GM21526 (cell line): ENCODE measurements around the gene LSM7.
"Not testable (repeated sequence)": the region's sequence is repeated elsewhere in the genome, so short reads cannot be mapped to it uniquely, and the experiment has no call there.

Source experiments
- ATAC-seq: cut with Tn5 transposase; IDR thresholded peaks from one replicate; pipeline ENCODE4 v1.9.1; 2021; ENCODE audit warnings: moderate library complexity; ENCODE audit not compliant: unreplicated experiment, low FRiP score

The LSM7 gene

DNA sequence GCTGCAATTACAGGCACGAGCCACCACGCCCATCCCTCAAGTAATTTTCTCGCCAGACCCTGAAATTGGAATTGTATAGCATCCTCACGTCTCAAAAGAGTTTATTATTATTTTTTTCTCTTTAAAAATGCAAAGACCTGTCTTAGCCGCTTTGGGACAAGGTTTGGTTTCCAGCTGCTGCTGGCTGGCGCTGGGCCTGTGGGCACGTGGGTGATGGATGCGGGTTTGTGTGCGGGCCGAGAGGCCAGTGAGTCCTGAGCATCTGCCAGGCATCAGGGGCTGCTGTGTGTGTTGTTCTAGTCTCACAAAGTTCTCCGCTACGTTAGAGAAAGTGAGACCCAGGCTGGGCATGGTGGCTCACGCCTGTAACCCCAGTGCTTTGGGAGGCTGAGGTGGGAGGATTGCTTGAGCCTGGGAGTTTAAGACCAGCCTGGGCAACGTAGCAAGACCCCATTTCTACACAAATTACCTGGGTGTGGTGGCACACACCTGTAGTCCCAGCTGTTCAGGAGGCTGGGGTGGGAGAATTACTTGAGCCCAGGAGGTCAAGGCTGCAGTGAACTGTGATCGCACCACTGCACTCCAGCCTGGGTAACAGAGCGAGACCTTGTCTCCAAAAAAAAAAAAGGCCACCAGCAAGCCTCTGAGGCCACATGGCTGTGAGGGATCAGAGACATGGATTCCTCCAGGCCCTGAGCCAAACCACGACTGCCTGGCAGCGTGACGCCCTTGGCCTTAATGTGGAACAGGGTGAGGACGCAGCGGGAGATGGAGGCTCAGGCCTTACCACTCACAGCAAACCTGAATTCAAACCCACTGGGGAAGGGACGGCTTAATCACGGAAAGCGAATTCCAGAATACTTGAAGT is 27.0 kb upstream of the LSM7 start:
- no peak for ATAC-seq

DNA sequence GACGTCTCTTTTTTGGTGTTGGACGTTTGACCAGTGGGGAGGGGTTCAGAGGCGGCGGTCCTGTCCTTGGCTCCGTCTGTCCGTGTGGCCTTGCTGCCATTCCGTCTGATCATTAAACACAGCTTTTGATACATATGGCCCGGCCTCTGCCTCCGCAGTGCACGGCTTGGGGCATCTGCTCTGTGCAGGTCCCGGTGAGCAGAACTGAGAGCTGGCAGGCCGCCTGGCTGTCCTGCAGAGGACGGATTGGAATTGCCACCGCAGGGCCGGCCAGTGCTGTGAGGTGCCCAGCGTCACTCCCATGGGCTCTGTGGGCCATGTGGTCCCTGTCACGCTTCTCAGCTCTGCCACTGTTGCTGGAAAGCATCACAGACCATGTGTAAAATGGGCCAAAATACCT is 26.3 kb upstream of the LSM7 start:
- ATAC-seq: no peak

DNA sequence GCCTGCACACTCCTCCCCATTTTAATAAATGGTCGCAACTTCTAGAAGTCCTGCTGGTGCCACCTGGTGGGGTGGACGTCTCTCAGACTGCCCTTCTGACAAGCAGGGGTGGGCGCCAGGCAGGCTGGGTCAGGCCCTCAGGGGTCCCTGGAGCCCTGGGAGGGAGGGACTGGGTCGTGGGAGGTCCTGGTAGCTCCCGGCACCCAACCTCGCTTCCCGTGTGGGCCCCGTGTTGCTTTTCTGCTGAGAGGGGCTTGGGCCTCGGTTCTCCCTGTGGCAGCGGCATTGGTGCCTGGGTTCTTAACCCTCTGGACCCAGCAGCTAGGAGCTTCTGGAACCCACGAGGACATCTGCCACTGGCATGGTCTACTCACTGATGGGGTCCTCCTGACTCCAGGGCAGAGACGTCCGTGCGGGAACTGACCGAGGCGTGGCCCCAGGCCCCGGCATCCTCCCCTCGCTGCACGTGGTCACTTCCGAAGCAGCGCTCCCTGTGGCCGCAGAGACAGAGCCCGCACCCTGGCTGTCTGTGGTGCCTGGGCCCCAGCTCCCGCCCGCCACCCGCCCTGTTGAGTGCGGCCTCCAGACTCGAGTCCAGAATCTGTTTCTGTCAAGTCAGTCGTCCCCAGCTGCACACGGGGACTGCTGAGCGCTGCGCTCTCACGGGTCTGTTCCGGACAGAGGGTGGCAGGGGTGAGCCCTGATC is 25.7 kb upstream of the LSM7 start:
- ATAC-seq: no peak

DNA sequence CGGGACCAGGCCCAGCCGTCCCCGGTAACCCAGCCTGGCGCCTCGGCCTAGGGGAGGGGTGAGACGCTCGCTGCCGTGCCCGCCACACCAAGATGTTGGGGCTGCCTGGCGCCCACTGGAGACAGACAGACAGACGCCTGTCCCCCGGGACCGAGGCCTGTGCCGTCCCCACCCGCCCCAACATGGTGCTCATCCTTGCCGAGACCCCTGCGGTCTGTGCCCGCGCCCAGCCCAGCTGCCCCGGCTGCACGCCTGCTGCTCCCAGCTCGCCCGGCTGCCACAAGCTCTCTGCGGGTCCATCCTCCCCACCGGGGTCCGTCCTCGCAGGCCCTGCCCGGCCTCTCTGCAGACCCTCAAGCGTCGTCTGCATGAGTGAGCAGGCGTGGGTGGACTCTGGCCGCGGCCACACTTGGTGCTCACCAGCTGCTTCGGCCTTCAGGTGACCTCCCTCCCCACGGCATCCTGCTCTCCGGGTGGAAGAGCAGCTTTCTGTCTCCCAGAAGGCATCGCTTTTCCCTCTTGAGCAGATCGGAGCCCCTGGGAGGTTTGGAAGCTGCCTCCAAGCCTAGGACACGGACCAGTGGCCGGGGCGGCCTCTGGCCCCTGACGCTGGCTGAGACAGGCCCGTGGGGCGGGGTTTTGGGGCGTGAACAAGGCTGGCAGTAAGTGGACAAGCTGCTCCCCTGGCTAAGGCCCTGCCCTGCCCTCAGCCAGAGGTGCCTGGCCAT is 24.9 kb upstream of the LSM7 start:
- no peak for ATAC-seq

DNA sequence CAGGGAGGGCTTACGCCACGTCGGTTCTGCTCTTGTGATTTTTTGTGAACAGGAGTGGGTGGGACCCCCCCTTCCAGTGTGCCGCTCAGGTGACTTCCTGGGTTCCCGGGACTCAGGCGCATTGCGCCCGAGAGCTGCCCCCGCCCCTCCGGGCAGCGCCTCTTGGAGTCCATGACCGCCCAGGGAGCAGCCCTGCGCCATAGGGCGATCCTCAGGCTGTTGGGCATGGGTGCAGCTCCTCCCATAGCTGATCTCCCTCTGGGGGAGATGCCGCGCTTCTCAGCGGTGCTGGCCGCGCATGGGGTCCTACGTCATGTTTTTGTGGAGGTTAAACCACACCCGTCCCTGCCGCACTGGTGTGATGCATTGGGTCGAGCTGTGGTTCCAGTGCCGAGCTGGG is 23.7 kb upstream of the LSM7 start:
- no peak for ATAC-seq

DNA sequence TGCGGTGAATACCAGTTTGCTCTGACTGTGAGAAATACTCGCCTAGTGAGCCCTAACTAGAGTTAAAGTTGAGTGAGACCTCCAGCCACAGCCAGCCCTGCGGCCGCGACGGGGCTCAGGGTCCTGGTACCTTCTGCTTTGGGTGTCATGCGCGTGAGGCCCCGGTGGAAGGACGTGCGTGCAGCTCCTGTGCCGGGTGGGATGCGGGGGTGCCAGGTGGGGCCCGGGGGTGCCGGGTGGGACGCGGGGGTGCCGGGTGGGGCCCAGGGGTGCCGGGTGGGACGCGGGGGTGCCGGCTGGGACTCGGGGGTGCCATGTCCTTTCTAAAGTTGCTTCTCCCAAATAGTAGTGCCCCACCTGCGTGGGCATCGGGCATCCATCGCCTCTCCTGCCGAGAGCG is 23.2 kb upstream of the LSM7 start:
- no peak for ATAC-seq

DNA sequence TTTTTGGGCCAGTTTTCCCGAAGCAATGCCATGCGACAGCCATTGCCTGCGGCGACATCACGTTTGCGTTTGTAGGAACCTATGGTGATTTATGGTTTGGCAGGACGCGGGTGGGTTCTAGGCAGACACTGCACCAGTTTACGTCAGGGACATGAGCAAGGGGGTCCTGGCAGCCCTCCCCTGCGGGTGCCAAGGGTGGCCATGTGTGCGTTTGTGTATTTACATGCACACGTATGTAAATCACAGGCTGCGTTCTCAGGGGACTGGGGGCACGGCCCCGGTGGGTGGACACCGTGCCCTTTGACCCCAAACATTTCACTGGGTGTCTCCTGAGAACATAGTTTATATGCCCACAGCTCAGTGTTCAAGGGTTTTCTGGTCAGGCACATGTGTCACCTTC is 22.3 kb upstream of the LSM7 start:
- no peak for ATAC-seq

DNA sequence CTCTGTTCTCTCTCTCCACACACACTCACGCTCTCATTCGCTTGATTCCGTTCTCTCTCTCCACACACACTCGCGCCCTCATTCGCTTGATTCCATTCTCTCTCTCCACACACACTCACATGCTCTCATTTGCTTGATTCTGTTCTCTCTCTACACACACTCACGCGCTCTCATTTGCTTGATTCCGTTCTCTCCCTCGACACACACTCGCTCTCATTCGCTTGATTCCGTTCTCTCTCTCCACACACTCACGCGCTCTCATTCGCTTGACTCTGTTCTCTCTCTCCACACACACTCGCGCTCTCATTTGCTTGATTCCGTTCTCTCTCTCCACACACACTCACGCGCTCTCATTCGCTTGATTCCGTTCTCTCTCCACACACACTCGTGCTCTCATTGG is 21.4 kb upstream of the LSM7 start:
- not testable (repeated sequence) for ATAC-seq

DNA sequence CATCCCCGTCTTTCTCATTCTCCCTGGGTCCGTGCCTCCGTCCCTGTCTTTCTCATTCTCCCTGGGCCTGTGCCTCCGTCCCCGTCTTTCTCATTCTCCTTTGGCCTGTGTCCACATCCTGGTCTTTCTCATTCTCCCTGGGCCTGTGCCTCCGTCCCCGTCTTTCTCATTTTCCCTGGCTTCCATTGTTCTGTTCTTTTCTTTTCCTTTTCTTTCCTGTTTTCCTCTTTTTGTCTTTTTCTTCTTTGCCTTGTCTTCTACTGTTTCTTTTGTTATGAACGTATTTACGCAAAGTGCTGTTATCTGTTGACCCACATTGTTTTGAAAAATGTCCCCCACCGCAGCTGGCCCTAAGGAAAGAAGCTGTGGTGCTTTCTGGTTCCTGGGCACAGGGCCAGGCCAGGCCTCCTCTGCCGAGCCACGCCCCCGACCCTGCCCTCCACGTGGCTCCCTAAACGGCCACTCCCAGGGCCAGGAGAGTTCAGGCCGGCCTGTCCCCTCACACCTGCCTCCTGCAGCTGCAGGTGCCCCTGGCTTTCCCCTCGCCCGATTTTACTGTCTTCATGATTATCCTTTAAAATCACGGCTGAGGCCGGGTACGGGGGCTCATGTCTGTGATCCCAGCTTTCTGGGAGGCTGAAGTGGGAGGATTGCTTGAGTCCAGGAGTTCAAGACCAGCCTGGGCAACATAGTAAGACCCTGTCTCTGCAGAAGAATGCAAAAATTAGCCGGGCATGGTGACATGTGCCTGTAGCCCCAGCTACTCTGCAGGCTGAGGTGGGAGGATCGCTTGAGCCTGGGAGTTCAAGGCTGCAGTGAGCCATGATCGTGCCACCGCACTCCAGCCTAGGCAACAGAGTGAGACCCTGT is 17.6 kb upstream of the LSM7 start:
- ATAC-seq: no peak

DNA sequence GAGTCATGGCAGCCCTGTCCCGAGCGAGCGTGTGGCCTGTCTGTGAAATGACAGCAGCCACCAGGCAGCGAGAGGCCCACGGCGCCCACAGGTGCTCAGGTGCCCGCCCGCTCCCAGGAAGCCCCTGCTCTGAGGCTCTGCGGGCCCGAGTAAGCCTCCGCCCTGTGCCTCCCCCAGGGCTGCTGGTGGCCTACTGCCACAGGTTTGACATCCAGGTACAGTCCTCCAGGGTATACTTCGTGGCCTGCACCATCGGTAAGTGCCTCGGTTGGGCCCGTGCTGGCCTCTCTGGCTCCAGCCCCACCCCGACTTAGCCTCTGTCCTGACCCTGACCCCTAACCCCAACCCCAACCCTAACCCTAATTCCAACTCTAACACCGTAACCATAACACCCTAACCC is 16.7 kb upstream of the LSM7 start:
- ATAC-seq: no peak

DNA sequence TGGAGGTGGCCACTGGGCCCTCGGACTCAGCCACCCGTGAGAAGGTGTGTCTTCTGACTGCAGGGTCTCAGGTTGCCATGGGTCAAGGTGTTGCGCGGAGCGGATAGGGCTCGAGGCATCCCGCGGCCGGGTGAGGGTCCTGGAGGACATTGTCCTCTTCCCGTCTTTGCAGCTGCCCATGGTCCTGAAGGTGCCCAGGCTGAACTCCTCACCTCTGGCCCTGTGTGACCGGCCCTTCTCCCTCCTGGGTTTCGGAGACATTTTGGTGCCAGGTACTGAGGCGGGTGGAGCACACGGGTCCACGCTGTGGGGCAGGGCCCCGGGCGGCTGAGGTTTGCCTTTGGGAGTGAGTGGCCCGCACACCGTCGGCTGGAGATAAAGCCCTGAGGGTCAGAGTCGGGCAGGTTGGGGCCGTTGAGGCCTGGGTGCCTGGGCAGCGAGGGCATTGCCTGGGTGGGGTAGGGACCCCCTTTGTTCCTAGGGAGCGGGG is 16.0 kb upstream of the LSM7 start:
- ATAC-seq: no peak

DNA sequence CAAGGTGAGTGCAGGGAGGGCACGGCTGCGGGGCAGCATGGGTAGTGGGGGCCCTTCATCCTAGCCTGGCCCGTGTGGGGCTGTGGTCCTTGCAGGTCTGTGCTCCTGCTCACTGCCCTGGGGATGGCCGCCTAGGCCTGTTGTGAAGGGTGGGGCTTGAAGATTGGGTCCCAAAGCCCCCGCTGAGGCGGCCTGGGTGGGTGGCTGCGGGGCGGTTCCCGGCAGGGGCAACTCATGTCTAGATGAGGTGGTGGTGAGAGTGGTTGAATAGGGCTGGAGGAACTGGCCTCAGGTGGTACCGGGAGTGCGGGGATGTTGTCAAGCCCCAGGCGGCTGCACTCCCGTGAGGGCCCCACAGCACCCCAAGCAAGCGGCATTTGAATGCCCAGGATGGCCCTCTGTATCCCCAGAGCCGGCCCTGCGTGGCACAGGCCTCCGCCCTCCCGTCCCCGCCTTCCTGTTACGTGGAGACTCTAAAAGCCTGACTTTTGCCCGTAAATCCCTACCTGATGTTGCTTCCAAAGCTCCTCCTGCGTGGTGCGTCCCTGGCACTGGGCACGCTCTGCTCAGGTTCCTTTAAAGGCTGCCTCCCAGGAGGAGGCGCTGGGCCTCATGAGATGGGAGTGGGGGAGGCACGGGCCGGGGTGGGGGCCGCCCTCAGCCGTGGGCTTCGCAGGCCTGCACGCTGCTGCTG is 15.1 kb upstream of the LSM7 start:
- no peak for ATAC-seq

DNA sequence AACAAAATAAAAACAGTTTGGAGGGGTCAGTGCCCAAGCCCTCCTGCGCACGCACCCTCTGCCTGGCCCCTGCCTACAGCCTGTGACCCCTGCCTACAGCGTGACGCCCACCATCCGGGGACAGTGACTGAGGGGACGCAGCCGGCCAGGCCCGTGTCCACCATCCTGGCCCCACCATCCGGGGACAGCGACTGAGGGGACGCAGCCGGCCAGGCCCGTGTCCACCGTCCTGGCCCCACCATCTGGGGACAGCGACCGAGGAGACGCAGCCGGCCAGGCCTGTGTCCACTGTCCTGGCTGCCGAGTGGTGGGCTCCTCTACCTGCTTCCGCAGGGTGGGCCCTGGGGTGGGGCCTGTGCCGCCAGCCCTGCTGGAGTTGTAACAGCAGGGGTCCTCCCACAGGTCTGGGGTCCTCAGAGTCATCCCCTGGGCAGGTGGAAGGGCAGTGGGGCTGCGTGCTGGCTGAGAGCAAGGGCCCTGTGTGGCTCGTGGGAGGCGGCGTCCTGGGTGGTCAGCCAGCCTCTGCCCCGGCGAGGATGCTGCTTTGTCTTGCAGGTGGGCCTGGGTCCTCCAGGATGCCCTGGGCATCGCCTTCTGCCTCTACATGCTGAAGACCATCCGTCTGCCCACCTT is 14.4 kb upstream of the LSM7 start:
- ATAC-seq: no peak

DNA sequence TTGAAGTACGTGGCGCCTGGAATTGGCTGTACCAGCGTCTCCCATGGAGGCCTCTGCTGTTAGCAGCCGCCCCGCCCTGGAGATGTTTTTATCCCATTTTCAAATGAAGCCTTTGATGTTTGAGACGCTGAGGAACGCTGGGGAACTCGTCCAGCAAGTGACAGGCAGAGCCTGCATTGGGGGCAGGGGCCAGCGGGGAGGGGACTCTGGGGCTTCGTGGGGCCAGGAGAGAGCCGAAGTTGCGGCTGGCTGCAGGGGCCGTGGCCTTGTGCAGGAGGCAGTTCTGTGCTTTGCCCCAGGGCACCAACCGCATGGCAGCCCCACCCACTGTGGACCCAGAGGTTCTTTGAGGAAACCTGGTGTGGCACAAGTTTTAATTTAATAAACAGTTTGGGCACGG is 13.6 kb upstream of the LSM7 start:
- no peak for ATAC-seq

DNA sequence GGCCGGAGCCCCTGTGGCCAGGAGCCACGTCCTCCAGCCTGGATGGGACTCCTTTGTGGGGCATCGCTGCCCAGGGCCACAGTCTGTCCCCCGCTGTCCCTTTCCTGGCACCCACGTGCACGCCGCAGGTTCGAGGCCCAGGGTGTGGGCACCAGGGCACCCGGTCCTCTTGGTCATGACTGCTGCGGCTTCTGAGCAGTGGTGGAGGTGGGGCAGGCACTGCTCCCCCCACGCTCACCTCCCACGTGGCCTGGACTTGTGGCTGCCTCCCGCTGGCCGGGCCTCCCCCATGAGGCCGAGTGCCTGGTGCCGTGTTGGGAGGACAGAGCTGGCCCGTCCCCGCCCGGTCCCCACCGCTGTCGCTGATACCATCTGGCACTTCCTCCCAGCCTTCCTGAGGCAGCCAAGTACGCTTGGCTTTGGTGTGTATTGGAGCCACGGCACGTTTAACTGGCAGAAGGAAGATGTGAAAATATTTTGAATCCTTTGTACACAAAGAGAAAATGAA is 12.9 kb upstream of the LSM7 start:
- no peak for ATAC-seq

DNA sequence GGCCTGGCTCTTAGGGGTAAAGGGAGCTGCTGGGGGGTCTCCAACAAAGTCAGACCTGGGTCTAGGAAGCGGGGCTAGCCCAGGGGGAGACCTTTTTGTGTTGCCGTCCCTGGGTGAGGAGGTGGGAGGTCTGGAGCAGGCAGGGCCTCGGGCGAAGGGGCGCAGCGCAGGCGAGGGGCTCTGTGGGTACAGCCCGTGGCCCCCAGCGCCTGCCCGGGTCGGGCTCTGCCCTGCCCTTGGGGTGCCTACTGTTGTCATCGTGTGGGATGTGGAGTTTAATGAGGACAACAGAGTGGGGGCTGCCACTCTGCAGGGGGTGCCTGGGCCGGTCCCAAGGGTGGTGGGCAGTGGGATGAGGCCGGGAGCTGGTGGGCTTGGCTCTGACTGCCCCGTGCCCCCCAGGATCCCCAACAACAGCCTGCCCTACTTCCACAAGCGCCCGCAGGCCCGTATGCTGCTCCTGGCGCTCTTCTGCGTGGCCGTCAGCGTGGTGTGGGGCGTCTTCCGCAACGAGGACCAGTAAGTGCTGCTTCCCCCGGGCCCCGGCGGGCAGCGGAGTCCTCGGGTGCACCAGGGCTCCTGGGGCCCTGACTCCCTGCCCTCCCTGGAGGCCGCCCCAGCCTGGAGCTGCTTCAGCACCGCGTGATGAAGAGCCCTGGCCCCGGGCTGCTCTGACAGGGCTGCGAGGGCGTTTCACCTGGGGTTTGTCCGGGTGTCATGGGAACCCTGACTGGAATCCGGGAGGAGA is 12.3 kb upstream of the LSM7 start:
- ATAC-seq: no peak

DNA sequence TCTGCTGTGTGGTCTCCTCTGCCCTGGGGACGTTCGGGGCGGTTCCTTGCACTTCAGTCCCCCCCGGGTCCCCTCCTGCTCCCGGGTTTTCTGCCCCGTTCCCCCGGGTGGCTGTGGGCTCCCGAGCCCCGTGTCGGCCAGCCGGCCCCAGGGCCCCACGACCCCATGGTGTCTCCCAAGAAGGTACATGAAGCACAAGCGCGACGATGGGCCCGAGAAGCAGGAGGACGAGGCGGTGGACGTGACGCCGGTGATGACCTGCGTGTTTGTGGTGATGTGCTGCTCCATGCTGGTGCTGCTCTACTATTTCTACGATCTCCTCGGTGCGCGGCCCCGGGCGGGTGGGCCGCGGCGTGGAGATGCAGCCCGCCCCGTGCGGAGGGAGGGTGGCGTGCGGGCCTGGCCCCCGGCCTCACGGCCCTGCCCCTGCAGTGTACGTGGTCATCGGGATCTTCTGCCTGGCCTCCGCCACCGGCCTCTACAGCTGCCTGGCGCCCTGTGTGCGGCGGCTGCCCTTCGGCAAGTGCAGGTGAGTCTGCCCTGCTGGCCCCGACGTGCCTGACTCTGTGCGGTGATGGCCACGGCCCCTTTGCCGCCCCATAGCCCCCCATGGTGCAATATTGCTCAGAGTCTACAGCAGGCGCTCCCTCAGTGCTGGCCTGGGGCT is 11.4 kb upstream of the LSM7 start:
- no peak for ATAC-seq
